SIG-M5 treated with dmso at 0.1 percent for 504 hours (cell line): ENCODE data around the gene SOX10.

Source experiments
- DNase-seq: peaks from one replicate; lab custom pipeline; 2025; ENCODE audit not compliant: unreplicated experiment; lab: John Stamatoyannopoulos, UW

SOX10 gene

DNA sequence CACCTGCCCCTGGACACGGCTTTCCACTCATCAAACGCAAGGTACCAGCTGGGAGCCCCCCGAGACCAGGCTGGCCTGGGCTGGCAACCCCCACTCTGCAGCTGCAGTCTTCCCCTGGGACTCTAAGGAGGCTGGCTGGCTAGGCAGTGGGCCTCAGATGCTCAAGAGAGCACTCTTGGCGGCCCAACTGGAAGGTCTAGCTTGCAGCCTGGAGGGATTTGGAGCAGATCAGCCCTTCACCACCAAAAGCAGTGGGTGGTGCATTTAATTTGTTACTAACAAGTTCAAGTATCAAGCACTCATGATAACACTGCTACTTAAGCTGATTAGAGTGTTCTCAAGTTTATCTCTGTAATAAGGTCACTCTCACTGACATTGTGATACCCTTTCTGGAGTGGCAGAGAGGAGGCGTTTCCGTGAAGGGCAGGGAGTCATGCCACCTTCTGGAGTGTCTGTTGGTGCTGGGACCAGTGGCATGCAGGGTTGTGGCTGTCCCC, 52.4 kb downstream of the SOX10 start:
- no peak for DNase-seq

DNA sequence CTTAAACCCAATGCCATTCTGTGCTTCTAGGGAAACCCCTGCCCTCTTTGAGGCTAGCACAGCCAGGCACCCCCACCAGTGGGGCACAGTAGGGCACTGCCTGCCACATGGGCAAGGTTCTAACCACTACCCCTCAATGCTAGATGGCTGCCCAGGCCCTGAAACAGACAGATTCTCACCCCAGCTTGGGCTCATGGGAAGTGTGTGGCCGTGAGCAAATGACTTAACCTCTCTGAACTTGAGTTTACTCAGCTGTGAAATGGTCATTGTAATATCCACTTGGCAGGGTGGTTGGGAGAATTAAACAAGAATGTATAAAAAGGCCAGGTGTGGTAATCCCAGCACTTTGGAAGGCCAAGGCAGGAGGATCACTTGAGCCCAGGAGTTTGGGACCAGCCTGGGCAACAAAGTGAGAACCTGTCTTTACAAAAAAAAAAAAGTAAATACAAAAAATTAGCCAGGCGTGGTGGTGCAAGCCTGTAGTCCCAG, 53.4 kb downstream of the SOX10 start:
- DNase-seq: no peak

DNA sequence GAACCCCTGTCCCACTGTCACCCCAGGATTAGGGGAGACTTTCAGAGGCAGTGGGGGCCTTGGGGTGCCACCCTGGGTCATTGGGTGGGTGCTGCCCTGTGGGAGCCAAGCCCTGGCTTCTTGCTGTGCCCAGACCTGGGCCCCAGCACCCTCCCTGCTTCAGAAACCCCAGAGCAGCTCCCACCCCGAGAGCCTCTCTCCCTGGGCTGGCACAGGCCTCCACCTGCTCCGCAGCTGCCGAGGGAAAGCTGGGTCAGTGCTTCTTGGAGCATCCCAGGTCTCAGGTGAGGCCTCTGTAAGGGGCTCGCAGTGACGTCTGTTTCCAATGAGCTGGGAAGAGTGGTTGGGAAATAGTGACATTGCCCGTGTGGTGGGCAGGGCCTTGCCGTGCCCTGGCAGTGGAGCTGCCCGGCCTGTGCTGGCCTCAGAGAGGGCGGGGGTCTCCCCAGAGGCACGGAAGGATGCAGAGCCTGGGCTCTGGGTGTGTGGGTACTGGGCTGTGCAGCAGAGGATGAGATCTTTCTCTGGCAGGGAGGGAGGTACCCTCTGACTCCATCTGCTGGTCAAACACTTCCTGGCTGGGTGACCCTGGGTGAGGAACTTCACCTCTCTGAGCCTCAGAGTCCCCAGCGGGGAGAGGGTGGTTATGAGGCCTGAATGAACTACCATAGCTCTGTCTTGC, 53.9 kb downstream of the SOX10 start:
- no peak for DNase-seq

DNA sequence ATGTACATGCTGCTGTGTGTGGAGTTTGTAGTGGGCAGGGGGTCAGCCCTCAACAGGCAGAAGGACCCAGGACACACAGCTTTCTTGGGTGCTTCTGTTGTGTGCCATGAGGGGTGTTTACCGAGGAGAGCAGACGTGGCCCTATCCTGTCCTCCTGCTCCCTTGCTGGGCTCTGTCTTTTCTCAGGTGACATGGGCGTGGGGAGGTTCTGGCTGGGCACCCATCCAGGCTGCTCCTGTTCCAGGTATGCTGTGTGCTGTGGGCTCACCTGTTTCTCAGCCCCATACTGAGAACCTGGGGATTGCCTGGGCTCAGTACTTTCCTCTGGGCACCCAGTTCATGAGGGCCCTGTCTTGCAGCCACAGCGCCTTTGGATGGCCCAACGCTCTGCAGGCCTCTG, 55.0 kb downstream of the SOX10 start:
- no peak for DNase-seq

DNA sequence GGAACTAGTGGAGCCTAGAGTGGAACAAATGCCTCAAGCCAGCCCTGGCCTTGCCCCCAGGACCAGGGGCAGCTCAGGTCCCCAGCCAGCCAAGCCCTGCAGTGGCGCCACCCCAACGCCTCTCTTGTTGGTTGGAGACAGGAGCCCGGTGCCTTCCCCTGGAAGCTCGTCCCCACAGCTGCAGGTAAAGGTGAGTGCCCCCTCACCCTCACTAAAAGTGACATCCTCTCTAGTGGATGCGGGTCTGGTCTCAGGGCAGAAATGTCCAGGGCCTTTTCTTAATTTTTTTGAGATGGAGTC, 56.8 kb downstream of the SOX10 start:
- DNase-seq: no peak

DNA sequence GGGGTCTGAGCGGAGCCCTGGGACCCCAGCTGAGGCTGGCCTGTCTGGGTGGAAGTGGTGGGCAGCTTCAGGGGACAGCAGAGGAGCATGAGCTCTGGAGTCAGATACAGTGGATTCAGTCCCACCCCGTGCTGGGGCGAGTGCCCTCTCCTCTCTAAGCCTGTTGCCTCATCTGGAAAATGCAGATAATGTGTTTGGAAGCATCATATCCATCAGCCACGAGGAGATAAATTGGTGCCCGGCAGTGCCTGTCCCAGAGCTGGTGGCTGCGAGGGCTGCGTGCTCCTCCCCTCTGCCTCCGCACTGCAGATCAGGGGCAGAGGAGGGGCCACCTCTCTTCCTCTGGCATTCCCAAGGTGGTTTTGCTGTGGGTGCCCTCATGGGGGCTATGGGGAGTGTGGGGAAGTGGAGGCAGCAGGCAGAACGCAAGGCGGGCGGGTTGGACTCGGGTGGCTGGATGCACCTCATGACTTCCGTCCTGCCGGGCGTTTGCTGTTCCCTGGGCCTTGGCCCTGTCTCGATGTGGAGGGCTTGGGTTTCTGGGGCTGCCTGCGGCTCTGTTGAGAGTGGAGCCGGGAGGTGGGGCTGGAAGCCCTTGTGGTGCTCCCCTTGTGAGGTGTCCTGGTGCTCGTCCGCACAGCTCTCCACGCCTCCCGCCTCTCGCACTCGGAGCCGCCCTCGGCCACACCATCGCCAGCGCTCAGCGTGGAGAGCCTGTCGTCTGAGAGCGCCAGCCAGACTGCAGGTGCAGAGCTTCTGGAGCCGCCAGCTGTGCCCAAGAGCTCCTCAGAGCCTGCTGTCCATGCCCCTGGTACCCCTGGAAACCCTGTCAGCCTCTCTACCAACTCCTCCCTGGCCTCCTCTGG, 57.4 kb downstream of the SOX10 start:
- no peak for DNase-seq

DNA sequence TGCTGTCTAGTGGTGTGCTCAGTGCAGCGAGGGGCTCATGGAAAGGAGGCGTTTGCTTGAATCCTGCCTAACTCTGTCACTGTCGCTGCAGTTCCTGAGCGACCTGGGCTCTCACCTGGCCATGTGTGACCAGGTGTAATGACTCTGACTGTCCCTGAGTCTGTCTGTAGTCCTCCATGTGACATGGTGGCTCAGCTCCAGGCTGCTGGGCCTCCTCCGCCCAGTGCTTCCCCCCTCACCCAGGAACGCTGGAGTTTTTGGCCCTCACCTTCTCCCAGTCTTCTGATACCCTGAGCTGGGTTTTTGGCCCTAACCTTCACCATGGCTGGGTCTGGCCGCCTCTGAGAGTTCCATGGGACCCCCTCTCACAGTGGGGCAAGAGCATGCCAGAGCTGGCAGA, 58.0 kb downstream of the SOX10 start:
- DNase-seq: no peak

DNA sequence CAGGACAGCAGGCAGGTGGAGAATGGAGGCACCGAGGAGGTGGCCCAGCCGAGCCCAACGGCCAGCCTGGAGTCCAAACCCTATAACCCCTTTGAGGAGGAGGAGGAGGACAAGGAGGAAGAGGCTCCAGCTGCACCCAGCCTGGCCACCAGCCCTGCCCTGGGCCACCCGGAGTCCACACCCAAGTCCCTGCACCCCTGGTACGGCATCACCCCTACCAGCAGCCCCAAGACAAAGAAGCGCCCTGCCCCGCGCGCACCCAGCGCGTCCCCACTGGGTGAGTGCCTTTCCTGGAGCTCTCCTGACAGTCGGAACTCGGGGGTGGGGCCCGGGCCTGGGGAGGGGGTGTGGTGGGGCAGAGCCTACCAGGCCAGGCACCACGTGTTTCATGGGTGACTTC, 58.6 kb downstream of the SOX10 start:
- DNase-seq: no peak

DNA sequence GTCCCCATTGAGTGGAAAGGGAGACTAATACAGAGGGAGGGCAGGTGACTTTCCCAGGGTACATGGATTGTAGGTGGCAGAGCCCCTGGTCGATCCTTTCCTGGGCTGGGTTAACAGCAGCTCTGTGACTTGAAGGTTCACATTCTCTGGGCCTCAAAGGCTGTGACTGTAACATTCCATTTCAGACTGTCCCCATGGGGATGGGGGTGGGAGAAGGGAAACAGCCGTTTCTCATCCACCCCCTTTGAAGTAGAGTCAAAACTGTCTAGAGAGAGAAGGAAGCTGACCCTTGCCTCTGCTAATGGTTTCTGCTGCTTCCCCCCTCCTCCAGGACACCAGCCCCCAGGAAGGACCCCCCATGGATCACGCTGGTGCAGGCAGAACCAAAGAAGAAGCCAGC, 59.0 kb downstream of the SOX10 start:
- DNase-seq: no peak

DNA sequence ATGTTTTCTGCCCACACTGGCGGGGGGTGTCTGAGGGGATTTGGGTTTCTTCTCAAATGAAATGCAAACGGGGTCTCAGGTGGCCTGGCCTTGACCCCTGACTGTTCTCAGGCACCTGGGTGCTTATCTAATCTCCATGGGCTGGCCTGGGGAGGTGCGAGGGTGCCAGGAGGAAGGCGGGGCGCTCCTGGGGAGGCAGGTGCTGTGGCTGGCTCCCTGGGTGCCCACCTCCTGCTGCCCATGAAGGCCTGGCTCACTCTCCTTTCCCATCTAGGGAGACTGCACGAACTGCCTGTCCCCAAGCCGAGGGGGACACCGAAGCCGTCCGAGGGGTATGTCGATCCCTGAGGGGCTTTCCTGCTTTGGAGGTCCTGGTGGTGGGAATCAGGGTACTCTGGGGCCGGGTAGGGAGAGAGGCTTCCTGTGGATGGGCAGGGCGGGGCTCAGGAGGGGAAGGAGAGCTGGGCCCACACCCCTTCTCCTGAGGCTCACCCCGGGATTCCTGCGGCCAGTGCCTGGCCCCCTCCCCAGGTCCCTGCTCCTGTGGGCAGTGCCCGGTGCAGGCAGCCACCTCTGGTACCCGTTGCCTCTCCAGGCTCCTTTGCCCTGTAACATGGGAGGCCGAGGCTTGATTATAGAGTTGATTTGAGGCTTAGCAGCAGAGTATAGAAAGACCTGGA, 59.8 kb downstream of the SOX10 start:
- no peak for DNase-seq

DNA sequence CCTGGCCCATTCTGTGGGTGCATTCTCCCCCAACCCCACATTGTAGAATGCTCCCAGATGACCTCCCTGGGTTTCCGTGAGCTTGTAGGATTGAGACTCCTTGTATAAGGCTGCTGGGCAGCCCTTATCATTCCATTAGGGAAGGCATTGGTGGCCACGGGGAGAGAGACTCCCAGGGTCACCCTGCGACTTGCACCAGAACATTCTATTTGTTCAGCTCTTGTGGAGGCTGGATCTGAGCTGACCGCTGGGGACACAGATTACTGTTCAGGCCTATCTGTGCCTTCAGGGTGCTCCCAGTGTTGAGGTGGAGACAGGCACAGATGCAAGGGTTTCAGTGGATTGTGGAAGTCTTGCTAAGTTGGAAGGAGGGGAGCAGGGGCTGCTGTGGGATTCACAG, 60.4 kb downstream of the SOX10 start:
- DNase-seq: no peak
